NCI-H187 (cell line): ENCODE data around the gene GAS6.
"Not testable (repeated sequence)": the region's sequence is repeated elsewhere in the genome, so short reads cannot be mapped to it uniquely, and the experiment has no call there.

ENCODE experiments used
- DNase-seq, 2 experiments: peaks; one replicate each; lab custom pipeline; 2025; lab: John Stamatoyannopoulos, UW

The GAS6 gene

GRCh38 chr13:113837560-113838355 is 26.1 kb downstream of the GAS6 start:
- DNase-seq, result no peak

DNA sequence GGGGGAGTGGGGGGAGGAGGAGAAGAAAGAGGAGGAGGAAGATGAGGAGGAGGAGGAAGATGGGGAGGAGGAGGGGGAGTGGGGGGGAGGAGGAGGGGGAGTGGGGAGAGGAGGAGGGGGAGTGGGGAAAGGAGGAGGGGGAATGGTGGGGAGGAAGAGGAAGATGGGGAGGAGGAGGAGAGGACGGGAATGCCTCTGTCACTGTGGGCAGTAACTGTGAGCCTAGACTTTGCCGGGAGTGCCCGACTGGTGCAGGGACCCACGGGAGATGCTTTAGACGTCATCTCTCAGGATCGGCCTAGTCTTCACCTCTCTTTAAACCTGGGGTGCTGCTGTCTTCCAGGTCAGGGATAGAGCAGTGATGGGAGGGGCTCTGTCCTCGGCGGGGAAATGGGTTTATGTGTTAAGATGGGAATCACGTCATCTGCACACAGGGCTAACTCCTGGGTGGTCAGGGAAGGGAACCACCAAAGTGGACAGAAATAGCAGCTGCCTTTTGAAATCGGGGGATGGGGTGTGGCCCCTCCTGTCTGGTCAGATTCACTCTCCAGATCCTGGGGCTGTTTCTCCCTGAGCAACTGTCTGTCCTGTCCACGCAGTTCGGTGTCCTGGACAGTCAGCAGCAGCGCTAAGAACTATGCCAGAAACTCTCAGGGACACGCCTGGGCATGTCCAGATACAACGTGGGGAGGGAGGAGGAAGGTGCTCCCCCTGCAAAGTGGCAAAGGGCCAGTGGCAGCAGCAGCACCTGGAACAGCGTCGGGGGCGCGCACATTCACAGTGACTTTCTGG is 26.9 kb downstream of the GAS6 start:
- DNase-seq, result no peak

- DNase-seq, result peak; percentile 73 to 95
These were observed 28.2 kb downstream of the GAS6 start for GRCh38 chr13:113835461-113836270.

GRCh38 chr13:113834496-113835200 is 29.2 kb downstream of the GAS6 start:
- DNase-seq, result no peak

- DNase-seq, result not testable (repeated sequence)
These were observed 29.9 kb downstream of the GAS6 start for GRCh38 chr13:113834006-113834405.

DNA sequence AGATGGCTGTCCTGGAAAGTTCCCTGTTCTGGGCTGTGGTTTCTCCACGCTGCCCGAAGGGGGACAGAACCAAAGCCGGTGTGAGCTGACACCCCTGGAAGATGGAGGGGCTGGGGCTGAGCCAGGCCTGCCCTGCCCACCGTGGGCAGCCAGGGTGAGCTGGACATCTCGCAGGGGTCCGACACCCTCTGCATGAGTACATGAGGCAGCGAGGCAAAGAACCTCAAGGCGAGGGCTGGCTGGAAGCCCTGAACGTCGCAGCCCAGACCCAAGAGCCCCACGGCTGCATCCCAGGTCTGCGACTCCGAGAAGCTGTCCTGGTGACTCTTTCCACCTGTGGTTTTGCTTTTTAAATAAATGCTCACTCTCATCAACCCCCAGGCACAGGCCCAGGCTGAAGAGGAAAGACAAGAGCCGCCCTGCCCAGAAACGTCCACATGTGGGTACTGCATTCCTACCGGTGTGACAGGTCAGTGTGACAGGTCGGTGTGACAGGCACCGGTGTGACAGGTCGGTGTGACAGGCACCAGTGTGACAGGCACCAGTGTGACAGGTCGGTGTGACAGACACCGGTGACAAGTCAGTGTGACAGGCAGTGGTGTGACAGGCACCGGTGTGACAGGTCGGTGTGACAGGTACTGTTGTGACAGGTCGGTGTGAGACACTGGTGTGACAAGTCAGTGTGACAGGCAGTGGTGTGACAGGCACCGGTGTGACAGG is 30.6 kb downstream of the GAS6 start:
- no peak for DNase-seq

DNA sequence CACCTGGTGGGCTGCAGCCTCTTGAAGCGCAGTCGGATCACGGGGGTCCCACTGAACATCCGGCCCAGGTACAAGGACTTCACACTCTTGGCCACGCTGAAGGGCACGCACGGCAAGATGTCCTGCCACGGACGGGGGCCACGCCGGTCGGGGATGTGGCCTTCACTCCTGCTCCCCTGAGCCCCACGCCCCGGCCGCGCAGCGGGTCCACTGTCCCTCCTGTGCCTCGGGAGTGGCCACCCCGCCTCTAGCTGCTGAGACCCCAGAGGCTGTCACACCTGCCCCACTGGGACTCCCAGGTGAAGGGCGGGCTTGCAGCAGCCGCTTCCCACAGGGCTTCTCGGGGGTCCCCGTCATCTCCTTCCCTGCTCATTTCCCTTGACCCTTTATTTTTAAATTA is 31.2 kb downstream of the GAS6 start:
- DNase-seq, result no peak

GRCh38 chr13:113832205-113832604 is 31.7 kb downstream of the GAS6 start:
- no peak for DNase-seq

DNA sequence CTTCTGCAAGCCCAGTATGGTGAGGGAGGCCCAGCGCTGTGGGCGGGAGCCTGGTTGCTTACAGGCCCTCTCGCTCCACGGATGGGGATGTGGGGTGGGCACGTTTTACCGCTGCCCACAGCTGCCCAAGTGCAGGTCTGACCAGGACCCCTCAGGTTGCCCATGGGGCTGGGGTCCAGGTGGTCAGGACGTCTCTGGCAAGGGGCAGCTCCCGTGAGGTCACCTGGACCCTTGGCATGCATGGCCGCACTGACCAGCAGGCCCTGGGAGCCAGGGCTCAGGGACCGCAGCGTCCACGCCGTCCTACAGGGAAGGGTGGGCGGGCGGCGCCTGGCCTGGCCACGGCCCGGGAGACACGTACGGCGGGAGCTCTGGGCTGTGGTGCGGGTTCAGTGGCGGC is 32.8 kb downstream of the GAS6 start:
- no peak for DNase-seq

DNA sequence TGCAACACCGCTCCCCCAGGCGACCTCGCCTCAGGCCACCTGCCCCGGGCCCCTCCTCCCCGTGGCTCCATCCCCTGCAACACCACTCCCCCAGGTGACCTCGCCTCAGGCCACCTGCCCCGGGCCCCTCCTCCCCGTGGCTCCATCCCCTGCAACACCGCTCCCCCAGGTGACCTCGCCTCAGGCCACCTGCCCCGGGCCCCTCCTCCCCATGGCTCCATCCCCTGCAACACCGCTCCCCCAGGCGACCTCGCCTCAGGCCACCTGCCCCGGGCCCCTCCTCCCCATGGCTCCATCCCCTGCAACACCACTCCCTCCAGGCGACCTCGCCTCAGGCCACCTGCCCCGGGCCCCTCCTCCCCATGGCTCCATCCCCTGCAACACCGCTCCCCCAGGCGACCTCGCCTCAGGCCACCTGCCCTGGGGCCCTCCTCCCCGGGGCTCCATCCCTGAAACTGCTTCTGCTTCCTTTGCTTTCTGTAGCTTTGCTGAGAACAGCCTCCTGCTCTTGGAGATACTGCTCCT is 33.4 kb downstream of the GAS6 start:
- not testable (repeated sequence) for DNase-seq

GRCh38 chr13:113828282-113828825 is 35.5 kb downstream of the GAS6 start:
- DNase-seq, result no peak

GRCh38 chr13:113827021-113827420 is 36.9 kb downstream of the GAS6 start:
- no peak for DNase-seq

DNA sequence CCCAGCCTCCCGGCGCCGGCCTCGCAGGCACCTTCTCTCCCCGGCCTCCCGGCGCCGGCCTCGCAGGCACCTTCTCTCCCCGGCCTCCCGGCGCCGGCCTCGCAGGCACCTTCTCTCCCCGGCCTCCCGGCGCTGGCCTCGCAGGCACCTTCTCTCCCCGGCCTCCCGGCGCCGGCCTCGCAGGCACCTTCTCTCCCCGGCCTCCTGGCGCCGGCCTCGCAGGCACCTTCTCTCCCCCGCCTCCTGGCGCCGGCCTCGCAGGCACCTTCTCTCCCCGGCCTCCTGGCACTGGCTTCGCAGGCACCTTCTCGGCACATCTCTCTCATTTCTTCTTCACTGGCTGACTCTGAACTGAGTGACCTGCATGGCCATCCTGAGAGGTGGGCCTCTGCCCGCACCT is 37.4 kb downstream of the GAS6 start:
- DNase-seq, result not testable (repeated sequence)

DNA sequence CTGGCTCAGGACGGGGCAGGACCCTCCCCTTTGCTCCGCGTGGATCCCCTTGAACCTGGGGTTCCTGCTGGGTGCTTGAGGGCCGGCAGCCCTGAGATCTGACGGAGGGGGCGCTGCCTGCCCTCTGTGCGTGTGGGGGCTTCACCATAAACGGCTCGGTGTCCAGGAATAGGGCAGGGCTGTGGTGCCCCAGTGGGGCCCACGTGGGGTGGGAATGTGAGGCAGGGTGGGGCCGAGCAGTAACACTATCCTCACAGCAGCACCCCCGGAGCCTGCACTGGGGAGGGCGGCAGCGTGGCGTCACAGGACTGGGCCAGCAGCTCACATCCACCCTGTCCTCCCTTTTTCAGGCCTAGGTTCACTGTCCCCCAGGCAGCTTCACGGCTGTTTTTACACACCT is 38.0 kb downstream of the GAS6 start:
- no peak for DNase-seq

GRCh38 chr13:113823771-113824170 is 40.1 kb downstream of the GAS6 start:
- DNase-seq, result no peak

DNA sequence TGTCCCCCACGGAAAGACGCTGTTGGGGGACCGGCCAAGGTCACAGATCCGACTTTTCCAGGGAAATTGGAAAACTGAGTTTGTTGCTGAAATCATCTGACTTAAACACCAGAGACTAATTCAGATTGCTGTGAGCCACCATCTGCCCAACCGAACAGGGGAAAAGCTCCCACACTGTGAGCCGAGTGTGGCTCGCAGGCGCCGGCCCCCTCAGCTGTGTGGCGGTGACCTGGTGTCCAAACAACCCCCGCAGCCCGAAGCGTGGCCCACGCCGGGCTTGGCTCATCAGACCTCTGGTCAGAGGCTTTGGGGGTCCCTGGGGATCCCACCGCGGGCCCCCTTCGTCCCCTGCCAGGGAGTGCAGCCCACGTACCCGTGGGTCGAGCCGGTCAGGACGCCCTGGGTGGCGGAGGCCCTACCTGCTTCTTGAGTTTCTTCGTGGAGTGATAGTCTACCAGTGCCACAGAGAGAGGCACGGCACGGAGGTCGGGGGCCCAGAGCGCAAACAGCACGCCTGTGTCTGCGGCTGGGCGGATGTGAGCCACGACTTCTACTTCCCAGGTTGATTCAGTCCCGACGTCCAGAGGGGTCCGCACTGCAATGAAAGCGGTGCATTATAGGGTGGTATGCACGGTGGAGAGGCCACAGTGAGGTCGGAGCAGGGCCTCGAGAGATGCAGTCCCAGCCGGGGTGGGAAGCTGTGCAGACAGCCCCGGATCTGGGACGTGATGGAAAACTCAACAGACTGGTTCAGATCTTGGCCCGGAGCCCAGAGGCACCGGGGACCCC is 40.7 kb downstream of the GAS6 start:
- no peak for DNase-seq

DNA sequence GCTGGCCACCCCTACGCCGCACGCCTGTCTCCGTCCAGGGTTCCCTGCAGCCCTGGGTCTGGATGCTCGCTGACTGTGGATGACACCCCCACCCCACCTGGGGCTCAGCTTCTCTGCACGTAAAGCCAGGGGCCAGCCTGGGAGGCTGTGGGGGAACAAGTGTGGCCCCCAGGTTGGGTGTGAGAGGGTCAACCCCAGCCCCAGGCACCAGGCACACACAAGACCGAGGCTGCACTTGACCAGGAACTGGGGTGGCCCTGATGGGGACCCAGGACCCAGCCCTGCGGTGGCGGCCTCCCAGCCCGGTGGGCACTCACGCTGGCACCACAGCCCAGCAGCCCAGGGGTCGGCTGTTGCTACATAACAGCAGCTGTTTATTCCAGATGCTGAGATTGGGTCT is 41.6 kb downstream of the GAS6 start:
- no peak for DNase-seq

GRCh38 chr13:113821847-113822246 is 42.0 kb downstream of the GAS6 start:
- DNase-seq, result no peak

- peak; percentile 68 to 90 for DNase-seq
These were observed 42.8 kb downstream of the GAS6 start for GRCh38 chr13:113820813-113821651.
